Pons (tissue), 1 donor: ENCODE data around the gene CSNK2A2.

Source experiments
- DNase-seq: peaks from one replicate; pipeline ENCODE4 v3.0.0-alpha.2; 2016; ENCODE audit warnings: low spot score

Gene CSNK2A2

DNA sequence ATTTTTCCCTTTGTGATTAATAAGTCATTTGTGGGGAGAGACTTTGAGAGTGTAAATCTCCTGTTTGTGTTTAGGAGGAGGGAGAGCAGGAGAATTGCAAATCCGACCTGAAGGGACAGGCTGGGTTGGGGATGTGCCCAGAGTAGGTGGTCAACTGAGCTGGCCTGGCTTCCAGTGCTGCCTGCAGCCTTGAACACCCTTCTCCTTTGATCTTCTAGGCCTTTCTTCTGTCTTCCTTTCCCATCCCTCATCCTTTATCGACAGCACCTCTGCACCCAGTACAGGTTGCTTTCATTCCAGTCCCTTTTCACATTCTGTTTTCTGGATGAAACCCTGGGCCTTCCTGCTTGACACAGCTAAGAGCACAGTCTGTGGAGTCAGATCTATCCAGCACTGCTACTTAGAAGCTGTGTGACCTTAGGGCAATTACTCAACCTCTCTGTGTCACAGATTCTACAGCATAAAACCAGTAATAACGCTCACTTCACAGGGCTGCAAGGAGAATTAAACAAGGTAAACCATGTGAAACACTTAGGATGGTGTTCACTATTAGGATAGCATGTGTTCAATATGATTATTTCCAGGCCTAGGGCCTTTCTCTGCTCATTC lies 1.0 kb upstream of the CSNK2A2 start:
- DNase-seq: no peak

DNA sequence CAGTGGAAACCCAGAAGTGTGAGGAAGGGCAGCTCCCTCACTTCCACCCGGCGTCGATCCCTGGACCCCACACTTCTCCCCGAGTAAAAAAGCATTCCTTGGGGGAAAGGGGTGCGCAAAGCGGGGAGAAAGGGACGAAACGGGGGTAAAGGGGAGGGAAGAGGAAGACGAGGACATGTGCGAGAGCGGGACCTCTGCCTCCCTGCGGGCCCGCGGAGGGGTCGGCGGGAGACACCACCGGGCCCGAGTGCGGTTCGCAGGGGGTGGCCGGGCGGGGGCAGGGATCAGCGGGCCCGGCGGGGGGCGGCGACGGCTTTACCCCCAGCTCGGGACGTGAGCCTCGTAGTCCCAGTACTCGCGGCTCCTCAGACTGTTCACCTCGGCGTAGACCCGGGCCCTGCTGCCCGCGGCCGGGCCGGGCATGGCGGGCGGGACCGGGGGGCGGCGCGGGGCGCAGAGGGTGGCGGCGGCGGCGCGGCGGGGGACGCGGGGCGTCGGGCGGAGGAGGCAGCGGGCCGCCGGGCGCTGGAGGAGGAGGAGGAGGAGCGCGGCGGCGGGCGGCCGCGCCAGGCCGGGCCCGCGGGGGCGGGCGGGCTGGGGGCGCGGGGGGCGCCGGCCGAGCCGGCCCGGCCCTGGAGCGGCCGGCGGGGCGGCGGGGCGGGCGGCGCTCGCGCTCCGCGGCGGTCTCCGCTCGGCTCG lies 443 bp downstream of the CSNK2A2 start:
- DNase-seq: no peak

DNA sequence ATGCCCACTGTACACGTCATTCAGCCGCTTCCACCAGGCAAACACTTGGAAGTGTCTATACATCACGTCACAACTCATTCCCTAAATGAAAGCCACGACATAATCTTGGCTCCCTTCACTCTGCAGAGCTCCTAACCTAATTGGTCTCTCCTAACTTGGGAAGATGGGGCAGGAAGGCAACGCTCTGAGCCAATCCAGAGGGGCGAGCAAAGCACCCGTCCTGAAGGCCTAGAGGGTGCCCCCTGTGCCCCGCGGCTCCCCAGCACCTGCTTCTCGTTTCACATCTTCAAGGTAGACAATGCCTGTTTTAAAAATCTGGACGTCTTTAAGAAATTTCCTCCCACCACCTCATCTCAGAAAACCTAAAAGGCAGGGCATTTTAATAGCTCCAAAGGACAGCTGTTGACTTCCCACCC lies 1.0 kb downstream of the CSNK2A2 start:
- no peak for DNase-seq

DNA sequence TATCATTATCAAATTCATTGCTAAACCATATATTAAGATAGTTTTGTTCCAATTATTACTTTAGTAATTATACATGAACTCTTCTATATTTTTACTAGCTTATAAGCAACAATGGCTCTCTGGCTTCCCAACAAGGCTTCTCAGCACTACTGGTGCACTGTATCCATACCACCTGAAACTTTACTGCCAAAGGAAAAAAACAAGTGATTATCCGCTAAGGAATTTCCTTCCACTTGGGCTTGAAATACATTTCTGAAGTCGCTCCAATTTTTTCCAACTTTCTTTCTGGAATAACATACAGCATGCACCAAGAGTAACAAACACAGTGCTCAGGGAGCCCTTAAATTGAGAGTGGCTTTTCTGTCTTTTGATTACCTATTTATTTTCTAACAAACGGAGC lies 2.1 kb downstream of the CSNK2A2 start:
- DNase-seq: no peak

DNA sequence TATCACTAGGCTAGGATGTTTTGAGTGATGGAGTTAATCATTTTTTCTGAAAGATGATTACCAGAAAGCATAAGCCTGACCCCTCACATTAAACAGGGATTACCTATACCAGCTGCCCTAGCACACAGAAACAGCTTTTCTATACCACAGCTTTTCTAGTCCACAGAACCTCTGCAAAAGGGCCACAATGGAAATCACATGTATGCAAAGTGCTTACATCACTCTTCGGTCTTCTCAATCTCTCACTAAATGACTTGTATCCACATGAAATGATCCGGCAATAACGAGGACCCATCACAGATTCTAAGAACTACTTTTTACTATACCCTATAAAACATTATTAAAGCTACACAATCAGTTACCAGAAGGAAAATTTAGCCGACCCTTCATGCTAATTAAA lies 2.6 kb downstream of the CSNK2A2 start:
- no peak for DNase-seq

DNA sequence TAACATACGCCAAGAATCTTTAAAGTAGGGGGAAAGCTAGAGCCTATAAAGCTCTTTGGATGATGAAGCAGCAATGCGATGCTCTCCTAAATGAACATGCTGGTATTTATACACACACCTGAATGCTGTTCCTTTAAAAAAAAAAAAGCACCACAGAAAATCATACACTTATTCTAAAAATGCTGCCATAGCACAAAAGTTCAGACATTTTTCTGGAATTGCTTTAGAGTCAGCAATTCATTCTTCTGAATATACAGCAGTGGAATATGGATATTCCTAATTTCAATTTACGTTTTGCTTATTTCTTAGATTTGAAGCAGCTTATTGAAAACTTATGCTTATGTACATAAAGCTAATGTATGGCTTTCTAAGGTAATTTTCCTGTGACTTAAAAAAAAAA lies 3.1 kb downstream of the CSNK2A2 start:
- no peak for DNase-seq

DNA sequence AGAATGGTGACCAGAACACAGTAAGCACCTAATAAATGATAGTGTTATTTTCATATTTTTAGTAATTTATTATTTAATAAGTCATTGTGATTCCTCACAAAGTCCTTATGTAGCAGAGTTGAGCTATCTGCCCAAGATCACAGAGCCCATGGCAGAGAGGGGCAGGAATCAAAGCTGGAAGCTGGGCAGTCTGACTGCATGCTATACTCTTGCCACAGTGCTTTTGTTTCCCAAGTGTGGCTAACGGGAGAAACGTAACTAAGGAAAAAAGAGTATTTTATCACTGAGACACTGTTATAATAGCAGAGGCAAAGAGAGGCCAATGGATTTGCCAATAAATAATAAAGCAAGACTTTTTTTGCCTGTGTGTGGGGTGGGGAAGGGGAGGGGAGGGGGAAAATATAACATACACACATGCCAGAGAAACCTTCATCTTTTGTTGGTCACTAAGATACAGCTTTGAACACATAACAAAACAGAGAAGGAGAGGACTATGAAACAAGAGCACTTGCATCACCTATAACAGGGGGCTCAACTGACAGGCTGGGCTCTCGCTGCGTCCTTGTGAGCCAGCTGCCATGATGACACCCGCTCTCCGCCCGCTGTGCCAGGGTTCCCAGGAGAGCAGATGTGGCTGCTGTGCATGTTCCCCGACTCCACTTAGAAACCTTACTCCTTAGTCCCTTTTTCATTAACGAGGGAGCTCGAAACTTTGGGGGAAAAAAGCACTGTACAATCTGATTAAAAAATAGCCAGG lies 10.1 kb downstream of the CSNK2A2 start:
- DNase-seq: no peak

DNA sequence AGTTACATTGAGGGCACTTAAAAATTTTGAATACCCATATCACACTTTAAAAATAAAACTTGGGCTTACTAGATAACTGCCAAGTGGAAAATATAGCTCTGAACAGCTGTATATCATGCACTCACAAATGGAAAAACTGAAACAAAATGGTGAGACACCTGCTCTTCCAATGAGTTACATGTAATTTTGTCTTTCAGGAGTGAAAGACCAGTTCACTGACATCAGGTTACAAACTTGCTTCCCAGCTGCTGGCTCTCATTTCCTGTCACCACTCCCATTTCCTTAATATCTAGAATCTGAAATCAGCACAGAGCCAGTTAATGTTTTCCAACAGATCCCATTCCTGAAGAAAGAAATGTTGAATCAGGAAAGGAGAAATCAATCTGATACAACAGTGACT lies 10.8 kb downstream of the CSNK2A2 start:
- no peak for DNase-seq

DNA sequence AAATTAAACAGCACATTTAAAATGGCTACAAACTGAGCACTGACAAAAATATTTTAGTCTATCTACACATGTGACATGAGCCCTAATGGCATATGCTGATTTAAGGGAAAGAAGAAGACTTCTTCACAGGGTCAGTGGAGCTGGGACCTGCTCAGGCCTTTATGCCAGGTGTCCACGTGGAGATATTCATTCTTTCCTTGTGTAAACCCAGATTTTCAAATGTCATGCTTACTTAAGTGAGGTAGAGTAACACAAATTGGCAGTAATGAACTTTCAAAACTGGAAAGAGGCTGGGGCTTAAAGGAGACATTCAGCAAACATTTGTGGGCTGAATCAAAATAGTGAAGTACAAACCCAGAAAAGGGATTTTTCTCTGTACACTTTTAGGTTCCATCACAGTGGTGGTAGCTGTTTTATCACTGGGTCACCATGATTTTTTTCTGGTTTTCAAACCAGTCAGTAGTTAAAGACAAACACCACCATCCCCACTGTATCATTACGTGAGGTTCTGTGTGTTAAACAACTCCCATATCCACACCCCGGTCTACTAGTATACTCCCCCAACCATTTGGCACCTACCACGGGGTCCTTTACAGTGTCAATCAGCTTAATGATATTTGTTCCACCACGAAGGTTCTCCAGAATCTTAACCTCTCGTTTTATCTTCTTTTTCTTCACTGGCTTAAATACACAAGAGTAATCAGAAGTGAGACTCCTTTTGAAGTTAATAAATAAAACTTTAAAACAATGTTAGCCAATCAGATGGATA lies 11.5 kb downstream of the CSNK2A2 start:
- no peak for DNase-seq

DNA sequence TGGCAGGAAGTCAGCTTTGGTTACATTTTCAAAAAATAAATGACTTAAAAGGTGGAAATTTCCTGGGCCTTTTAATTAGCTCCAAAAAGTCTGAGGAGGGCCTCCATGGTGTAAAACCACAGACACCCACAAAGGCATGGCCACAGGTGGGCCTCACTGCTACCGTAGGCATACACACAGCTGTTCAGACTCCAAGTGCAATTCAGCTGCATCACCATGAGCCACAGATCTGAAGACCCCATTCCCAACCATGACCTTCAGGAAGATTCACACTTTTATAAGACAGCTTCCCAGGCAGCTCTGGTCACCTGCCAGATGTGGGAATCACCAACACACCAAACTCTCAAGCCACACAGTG lies 20.6 kb downstream of the CSNK2A2 start:
- no peak for DNase-seq

DNA sequence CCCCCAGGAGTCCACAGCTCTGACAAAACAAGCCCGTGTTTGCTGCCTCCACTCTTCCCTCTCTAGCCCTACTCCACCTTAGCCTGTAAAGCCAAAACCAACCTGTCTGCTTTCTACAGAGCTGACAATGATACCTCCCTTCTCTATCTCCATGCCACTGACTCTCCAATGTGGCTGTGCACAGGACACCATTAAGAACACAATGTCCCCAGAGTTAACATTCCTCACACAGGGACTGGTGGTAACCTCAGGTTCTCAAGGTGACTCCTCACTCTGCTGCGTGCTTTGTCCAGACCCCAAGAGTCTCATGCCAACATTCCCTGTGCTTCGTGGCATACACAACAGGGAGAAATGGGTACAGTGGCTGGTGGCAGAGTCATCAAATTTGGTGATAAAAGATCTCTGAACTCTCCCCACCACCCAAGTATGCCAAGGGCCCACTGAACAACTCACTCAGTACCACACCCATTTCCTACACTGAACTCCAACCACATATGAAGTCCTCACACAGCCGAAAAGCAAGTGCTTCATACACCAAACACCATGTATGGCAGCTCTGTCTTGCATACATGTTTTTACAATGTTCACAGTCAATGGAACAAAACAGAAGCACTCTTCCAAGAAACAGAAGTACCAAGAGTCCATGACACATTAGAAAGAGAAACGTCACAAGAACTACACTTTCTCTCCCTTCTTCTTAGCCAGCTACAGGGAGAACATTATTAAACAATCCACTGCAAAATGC lies 21.1 kb downstream of the CSNK2A2 start:
- no peak for DNase-seq

DNA sequence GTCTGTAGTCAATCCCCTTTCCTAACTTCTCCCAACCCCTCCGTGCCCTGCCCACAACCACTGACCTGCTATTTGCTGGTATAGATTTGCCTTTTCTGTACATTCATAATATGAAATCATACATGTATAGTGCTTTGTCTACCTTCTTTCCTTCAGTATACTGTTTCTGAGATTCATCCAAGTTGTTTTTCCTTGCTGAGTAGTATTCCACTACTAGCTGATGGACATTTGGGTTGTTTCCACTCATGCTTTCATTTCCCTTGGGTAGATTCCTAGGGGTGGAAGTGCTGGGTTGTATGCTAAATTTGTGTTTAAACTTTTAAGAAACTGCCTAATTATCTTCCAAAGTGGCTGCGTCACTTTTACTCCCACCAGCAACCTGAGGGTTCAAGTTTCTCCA lies 27.7 kb downstream of the CSNK2A2 start:
- DNase-seq: no peak

DNA sequence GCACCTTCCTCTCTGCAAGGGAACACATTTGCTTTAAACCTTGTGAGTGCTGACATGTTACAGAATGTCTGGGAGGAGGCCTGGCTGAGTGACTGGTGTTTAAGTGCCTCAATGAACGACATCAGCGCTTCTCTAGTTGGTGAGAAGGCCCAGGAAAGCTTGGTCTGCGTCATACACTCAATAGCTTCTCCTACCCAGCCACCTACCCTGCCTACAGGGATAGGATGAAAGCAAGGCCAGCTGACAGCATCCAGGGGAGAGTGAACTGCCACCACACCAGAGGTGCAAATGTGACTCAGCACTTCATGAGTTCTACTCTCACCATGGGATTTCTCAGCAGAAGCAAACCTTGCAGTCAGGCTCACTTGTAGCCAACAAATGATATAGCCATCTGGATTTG lies 37.1 kb downstream of the CSNK2A2 start:
- DNase-seq: no peak

DNA sequence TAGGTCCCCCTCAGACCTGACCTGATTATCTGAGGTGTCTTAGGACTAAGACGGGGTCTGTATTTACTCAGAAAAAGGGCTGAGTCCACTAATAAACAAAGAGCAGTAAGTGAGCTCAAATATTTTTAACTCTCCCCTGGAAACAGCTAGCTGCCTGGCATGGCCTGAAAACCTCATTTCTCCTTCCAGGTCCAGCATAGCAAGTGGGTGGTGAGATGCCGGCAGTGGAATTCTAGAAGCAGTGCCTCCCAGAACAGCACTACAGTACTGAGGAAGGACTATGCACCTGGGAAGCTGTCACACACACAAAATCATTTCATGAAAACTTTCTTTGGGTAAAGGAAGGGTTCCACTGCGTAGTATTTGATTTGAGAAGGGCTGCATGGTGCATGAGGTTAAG lies 39.2 kb downstream of the CSNK2A2 start:
- DNase-seq: no peak

DNA sequence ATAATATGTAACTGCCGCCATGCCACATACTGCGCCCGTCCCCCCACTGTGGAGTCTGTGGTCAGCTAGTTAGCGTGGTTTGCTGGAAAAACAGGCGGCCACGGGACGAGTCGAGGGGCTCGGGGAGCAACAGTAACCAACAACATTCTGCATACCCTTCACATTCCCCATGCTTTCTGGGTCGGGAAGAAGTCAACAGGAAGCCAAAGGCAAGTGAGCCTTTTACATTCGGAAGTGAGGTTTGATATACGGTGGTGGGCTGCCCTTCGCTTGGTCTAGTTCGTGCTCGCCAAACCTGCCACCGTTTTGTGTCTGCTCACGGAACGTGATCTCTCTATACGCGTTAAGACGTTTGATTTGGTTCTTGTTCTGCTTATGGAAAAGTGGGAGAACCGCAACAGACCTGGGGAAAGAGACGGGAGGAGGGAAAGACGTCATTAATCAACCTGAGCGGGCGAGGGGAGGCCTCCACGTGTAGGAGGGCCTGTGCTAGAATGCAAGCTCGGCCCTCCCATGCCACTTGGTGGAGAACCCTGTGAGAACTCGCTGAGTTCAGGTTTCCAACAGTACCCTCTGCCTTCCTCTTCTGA lies 39.9 kb downstream of the CSNK2A2 start:
- no peak for DNase-seq

DNA sequence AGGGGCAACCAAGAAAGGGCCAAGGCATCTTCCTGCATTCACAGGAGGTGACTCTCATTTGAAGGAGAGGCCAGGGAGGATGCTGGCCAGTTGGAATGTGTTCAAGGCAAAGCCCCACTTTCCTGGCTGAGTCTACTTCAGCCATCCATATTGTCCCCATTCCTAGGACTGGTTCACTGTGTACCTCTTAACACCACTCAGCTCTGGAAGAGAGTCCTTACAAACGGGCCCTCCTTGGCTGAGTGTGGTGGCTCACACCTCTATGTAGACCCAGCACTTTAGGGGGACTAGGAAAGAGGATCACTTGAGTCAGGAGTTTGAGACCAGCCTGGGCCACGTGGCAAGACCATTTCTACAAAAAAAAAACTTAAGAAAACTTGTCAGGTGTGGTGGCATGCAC lies 40.7 kb downstream of the CSNK2A2 start:
- DNase-seq: no peak

DNA sequence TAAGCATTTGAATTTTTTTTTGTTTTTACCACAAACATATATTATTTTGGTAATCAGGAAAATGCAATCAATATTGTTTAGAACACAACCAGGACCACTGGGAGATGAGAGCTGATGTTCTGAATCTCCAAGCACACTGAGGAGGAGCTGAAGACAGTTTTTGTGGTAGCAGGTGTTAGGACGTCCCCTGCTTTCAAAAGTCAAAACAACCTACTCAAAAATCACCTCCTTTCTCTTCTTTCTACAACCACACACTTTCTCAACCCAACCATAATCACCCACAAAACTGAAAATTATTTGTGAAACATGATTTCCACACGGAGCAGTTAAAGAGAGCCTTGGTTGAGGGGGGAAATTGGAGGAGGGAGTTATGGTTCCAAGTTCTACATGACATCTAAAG lies 42.1 kb downstream of the CSNK2A2 start:
- DNase-seq: no peak

DNA sequence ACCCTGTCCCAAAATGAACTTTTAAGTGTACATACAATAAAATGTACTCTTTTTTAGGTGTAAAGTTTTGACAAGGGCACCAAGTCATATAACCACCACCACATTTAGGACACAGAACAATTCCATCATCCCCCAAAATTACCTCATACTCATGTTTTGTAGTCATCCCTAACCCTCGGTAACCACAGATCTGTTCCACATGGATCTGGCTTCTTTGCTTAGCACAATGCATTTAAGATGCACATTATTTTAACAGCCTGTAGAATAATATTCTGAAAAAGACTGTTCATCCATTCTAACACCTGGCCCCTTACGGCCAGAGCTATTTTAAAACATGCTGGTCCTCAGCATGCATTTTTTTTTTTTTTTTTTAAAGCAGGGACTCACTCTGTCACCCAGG lies 43.6 kb downstream of the CSNK2A2 start:
- no peak for DNase-seq

DNA sequence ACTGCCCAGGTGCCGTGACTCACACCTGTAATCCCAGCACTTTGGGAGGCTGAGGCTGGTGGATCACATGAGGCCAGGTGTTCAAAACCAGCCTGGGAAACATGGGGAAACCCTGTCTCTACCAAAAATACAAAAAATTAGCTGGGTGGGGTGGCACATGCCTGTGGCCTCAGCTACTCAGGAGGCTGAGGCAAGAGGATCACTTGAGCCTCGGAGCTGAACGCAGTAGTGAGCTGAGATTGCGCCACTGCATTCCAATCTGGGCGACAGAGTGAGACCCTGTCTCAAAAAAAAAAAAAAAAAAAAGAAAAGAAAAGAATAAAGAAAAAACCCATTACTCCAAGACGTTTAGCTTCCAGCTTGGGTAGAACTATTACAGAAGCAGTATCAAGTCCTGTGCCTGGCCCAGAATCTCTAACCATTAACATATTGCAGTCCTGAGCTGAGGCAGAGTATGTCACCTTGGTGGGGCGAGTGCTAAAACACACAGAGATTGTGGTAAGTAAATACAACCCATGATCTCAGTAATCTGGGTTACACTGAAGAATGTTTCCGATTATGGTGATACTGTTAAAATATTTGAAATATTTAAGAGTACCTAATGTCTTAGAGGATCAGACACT lies 45.5 kb downstream of the CSNK2A2 start:
- no peak for DNase-seq

DNA sequence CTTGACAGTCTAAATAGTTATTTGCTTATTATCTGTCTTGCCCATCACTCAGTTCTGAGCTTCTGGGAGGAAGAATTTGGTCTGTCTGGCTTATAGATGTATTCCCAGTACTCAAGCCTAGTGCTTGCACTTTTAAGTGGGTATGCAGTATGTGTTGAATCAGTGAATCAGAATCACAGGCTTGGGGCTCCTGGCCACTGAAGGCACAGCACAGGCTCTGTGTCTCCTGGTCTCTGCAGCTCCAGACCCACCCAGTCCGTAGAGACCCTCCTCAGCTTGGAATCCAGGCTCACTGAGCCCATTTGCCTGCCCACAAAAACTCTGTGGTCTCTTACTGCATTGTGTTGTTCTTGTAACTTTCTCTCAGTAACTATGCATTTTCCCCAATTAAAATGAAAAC lies 49.4 kb downstream of the CSNK2A2 start:
- DNase-seq: no peak

DNA sequence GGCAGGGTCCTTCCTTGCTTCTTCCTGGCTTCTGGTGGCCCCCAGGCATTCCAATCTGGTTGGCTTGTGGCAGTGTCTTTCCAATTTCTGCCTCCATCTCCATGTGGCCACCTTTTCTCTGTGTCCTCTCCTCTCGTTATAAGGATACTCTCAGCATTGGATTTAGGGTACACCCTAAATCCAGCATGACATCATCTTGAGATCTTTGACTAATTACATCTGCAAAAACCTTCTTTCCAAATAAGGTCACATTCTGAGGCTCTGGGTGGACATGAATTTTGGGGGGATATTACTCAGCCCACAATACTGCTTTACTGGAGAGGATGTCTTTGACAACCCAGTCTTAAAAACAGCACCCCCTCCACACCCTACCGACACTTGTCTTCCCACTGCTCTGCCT lies 49.8 kb downstream of the CSNK2A2 start:
- no peak for DNase-seq
